GM21423 (cell line): ENCODE results near the gene POLR2J2.
A peak's percentile ranks its signal among the peaks of the same experiment; 100 is the strongest.
"Not testable (repeated sequence)": the region's sequence is repeated elsewhere in the genome, so short reads cannot be mapped to it uniquely, and the experiment has no call there.

Experiments
- ATAC-seq: cut with Tn5 transposase; IDR thresholded peaks from one replicate; pipeline ENCODE4 v1.9.1; 2021; ENCODE audit warnings: mild to moderate bottlenecking, moderate library complexity; ENCODE audit not compliant: unreplicated experiment

Gene POLR2J2

GRCh38 chr7:102671166-102671955, at the start of gene POLR2J2:
Gene POLR2J2 (minus strand): TSS chr7:102671663. CDS start chr7:102671601, 62 bp downstream.
- peak; percentile 72 for ATAC-seq

- ATAC-seq, result not testable (repeated sequence)
Observed at GRCh38 chr7:102718491-102718890, 47.0 kb upstream of the POLR2J2 start.

- ATAC-seq, result peak; percentile 39
Observed at GRCh38 chr7:102715718-102716117, 44.3 kb upstream of the POLR2J2 start.

GRCh38 chr7:102714774-102715522, 43.5 kb upstream of the POLR2J2 start:
- ATAC-seq, result not testable (repeated sequence)

- ATAC-seq, result peak; percentile 74
Observed at GRCh38 chr7:102713691-102714080, 42.2 kb upstream of the POLR2J2 start.

GRCh38 chr7:102713011-102713690, 41.7 kb upstream of the POLR2J2 start:
- peak; percentile 81 for ATAC-seq

- ATAC-seq, result not testable (repeated sequence)
Observed at GRCh38 chr7:102698962-102699750, 27.7 kb upstream of the POLR2J2 start.

- ATAC-seq, result not testable (repeated sequence)
Observed at GRCh38 chr7:102697642-102698512, 26.4 kb upstream of the POLR2J2 start.

- not testable (repeated sequence) for ATAC-seq
Observed at GRCh38 chr7:102696009-102696408, 24.5 kb upstream of the POLR2J2 start.

GRCh38 chr7:102695033-102695552, 23.6 kb upstream of the POLR2J2 start:
- ATAC-seq, result peak; percentile 52

- ATAC-seq, result not testable (repeated sequence)
Observed at GRCh38 chr7:102694008-102694407, 22.5 kb upstream of the POLR2J2 start.

GRCh38 chr7:102690602-102691001, 19.1 kb upstream of the POLR2J2 start:
- not testable (repeated sequence) for ATAC-seq

GRCh38 chr7:102689436-102690282, 18.2 kb upstream of the POLR2J2 start:
- ATAC-seq, result peak; percentile 66

GRCh38 chr7:102688299-102689036, 17.0 kb upstream of the POLR2J2 start:
- ATAC-seq, result peak; percentile 74

- not testable (repeated sequence) for ATAC-seq
Observed at GRCh38 chr7:102682560-102682959, 11.1 kb upstream of the POLR2J2 start.

- ATAC-seq, result not testable (repeated sequence)
Observed at GRCh38 chr7:102680780-102681179, 9.3 kb upstream of the POLR2J2 start.

- not testable (repeated sequence) for ATAC-seq
Observed at GRCh38 chr7:102675545-102675944, 4.1 kb upstream of the POLR2J2 start.
